Activated CD4-positive, alpha-beta T cell treated with anti-CD3 and anti-CD28 coated beads for 36 hours (primary cell): ENCODE results near the gene GRK2. TPM values are rescaled to one million over a fixed set of nuclear protein-coding genes. Genes with fewer than 3 reads are reported as not detected.

ENCODE experiments used
- ATAC-seq: fragments of 200-7000 bp; cut with Tn5 transposase; one replicate; pipeline ENCODE4 v1.10.0; 2021; ENCODE audit warnings: mild to moderate bottlenecking, moderate library complexity
- CTCF ChIA-PET: fragments of 350-600 bp; sonication (Branson Sonifier 250); formaldehyde crosslinking; loops from one replicate; lab custom pipeline; 2021; ENCODE audit warnings: antibody characterized with exemption; lab: Charles Lee
- POLR2A ChIA-PET: fragments of 350-600 bp; sonication (Branson Sonifier 250); formaldehyde crosslinking; loops from one replicate; lab custom pipeline; 2021; ENCODE audit warnings: antibody characterized with exemption, inconsistent platforms; lab: Charles Lee
- DNase-seq: peaks from one replicate; pipeline ENCODE4 v3.0.0-alpha.2; 2020
- H3K27ac Mint-ChIP-seq: one replicate; pipeline ENCODE4 v1.8.0; 2021; ENCODE audit warnings: mixed read lengths
- H3K27me3 Mint-ChIP-seq: one replicate; pipeline ENCODE4 v1.8.0; 2021; ENCODE audit warnings: mixed read lengths
- H3K36me3 Mint-ChIP-seq: one replicate; pipeline ENCODE4 v1.8.0; 2021; ENCODE audit warnings: low read depth, mixed read lengths
- H3K4me1 Mint-ChIP-seq: one replicate; pipeline ENCODE4 v1.8.0; 2021; ENCODE audit warnings: mixed read lengths
- H3K4me3 Mint-ChIP-seq: one replicate; pipeline ENCODE4 v1.8.0; 2021; ENCODE audit warnings: mild to moderate bottlenecking, moderate library complexity, mixed read lengths
- H3K9me3 Mint-ChIP-seq: one replicate; pipeline ENCODE4 v1.8.0; 2021; ENCODE audit warnings: low read depth, mixed read lengths
- intact Hi-C, 2 experiments: fragments of 100-400 bp; cut with DNase I in 1 of 2; cut with micrococcal nuclease in 1 of 2; formaldehyde crosslinking; loops; one replicate each; pipeline versions ENCODE4 v1.14.2 to v1.15.1; 2022 to 2024; cut with DNase I, micrococcal nuclease
- total RNA-seq, 2 experiments: library from RNA; stranded (reverse); gene quantifications; one replicate each; pipeline ENCODE4 v1.2.3, GENCODE V29; 2021

The GRK2 gene
- total RNA-seq, 2 experiments from 2014 or later: 202 to 241 TPM

DNA sequence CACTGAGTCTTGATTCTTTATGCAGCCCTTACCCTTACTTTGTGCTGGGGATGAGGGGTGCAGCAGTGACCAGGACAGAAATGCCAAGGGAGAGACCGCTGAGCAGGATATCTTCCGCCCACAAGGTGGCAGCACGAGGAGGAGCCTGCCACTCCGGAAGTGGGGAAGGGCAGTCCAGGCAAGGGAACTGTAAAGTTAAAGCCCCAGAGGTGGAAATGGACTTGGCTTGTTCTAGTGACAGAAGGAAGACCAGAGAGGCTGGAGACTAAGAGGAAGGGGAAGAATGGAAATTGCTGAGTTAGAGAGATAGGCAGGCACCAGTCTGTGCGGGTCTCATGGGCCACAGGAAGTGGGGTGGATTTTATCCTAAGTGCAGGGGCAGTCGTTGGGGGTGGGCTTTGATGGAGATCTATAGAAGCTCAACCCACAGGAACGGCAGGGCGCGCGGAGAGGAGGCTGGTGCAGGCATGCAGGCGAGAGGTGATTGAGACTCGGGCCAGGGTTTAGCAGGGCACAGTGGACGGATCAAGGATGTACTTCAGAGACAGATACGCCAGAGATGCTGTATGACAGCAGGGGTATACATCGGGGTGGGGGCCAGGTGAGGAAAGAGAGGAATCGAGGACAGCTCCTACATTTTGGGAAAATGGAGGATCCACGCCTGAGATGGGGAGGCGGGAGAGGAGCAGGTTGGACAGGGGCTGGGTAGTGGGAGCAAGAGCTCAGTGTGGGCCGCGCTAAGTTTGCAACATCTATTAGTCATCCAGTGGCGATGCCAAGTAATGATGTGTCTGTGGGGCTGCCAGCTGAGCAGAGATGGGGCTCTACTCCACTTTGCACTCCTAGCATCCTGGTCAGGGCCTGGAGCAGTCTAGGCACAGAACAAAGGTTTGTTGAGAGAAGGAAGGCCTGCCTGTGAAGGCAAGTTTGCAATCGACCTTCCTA, 3.3 kb upstream of the GRK2 start:
- Mint-ChIP-seq H3K4me3 (peak overlapping the region; percentile 10), H3K27me3 (no peaks in the 10 kb centered on the region), H3K9me3 (no peaks in the 10 kb centered on the region), H3K4me1 (peaks cover 51% of the 10 kb centered on the region), H3K27ac (peak overlapping the region; percentile 66), H3K36me3 (peaks cover 10% of the 10 kb centered on the region)
- peak; percentile 88 for DNase-seq
- ChIA-PET CTCF (interaction anchor here (0.6 to 4.3 kb wide), 25 partner anchors 9 to 209 kb away, joined by 3 to 44 read pairs (median 5); partner anchors contain the start of gene ANKRD13D), POLR2A (interaction anchor here (1.5 to 1.9 kb wide), 2 partner anchors 22 to 54 kb away, joined by 5 to 7 read pairs; no protein-coding TSS in a partner anchor)
- intact Hi-C loops: loop anchor here in 1 of 2 experiments (1.0 kb wide), 2 partner anchors 54 to 119 kb away; no protein-coding TSS in a partner anchor
- peak; percentile 49 for ATAC-seq

DNA sequence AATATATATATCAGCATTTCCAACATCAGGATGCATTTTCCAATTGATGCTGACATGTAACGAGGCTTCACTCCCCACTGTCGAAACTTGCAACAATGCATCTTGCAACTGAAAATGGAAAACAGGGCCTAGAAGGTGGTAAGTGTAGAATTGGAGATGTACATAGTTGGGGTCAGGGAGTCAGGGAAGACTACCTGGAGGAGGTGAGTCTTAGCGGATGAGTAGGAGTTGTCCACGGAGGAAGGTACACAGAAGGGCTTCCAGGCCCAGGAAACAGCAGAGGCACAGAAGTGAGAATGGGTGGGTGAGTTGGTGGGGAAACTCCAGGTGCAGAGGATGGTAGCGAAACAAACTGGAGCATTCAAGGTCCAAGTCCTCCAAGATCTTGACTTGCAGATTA, 2.0 kb upstream of the GRK2 start:
- peaks cover 64% of the 10 kb centered on the region for H3K4me1 Mint-ChIP-seq
- POLR2A ChIA-PET: interaction anchor here (0.6 to 1.1 kb wide), 2 partner anchors 14 to 191 kb away, joined by 3 read pairs; no protein-coding TSS in a partner anchor

DNA sequence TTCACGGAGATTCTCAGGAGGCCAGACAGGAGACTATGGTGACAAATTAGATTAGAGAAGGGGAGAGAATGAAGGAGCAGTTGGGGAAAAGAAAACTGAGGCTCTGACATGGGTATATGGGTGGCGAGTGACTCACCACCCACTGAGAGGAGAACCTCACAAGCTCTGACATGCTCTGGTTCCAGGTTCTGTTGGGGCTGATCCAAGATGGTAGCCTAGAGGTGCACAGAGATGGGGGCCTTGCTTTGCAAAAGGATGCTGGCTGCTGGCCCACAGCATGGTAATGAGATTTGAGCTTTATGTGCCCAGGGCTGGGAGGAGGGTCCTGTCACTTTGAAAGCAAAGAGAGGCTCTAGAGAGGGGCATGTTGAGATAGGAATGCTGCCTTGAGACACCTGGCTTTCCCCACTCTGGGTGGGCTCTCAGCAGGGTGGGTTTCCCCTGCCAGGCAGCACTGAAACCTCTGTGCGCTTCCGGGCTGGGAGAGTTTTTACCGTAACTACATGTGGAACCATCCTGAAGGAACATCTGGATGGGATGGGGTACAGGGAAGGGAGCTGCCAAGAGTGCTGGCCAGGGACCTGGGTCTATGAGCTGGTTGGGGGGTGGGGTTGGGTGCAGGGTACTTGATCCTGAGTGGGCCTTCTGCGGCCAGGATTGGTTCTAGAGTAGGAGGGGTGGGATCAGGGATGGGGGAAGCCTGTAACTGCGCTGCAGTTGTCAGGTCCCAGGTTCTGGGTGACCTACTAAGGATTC, 1.2 kb upstream of the GRK2 start:
- Mint-ChIP-seq H3K4me1 (peaks cover 72% of the 10 kb centered on the region), H3K27ac (peak overlapping the region; percentile 90), H3K36me3 (peaks cover 28% of the 10 kb centered on the region), H3K4me3 (peak overlapping the region; percentile 72), H3K27me3 (no peaks in the 10 kb centered on the region), H3K9me3 (no peaks in the 10 kb centered on the region)
- intact Hi-C loops: loop anchor here (5.0 kb wide), 2 partner anchors 117 to 217 kb away; partner anchors contain the start of gene AIP (in 1 of the 2)
- ChIA-PET POLR2A (interaction anchor here (1.1 kb wide), 1 partner anchor 13 kb away, joined by 3 read pairs; no protein-coding TSS in a partner anchor), CTCF (interaction anchor here (0.6 to 4.3 kb wide), 7 partner anchors 8 to 174 kb away, joined by 3 to 44 read pairs (median 4); no protein-coding TSS in a partner anchor)
- DNase-seq (peak; percentile 56), ATAC-seq (peak; percentile 17)

More for the DNA sequence above, 2.0 kb upstream of the GRK2 start:
- peak overlapping the region; percentile 90 for H3K27ac Mint-ChIP-seq
- H3K4me3 Mint-ChIP-seq: peak overlapping the region; percentile 30
- no peaks in the 10 kb centered on the region for H3K27me3 Mint-ChIP-seq
- intact Hi-C loops: no loop called here
- CTCF ChIA-PET: interaction anchor here (0.6 to 4.3 kb wide), 6 partner anchors 12 to 81 kb away, joined by 3 to 44 read pairs (median 5); no protein-coding TSS in a partner anchor
- H3K9me3 Mint-ChIP-seq: no peaks in the 10 kb centered on the region
- DNase-seq (peak; percentile 27), ATAC-seq (no peak)
- H3K36me3 Mint-ChIP-seq: peaks cover 21% of the 10 kb centered on the region

DNA sequence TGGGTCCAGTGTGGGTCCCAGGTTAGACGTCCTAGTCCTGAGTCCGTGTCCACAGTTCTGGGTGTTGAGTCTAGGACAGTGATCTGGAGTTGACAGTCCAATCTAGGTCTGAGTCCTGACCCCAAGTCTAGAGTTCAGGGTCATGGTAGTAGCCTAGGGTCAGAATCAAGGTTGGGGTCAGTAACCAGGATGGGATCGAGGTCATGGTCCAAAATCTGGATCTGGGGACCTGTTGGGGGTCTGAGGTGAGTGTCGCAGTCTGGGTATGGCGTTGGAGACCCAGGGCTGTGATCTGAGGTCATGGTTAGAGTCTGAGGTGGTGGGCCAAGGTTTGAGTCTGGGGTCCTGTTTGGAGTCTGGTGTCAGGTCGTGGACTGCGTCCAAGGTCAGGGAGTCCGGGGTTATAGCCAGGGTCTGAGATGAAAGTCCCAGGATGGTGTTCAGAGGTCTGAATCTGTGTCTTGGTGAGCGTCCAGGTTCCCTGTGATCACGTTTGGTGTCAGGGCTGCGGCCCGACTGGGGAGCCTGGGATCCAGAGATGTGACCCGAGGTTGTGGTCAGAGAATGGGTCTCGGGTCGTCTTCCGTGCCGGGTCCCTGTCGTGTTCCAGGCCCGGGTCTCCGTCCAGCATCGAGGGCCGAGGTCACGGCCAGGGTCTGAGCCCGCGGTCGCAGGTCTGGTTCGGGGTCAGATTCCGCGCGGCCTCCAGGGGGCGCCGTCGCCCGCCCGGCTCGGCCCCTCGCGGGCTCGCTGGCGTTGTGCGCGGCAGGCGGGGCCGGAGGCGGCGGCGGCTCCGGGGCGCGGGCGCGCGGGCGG, 432 bp upstream of the GRK2 start:
- peak overlapping the region; percentile 72 for H3K4me3 Mint-ChIP-seq
- ATAC-seq (peak; percentile 18), DNase-seq (peak; percentile 87)
- ChIA-PET CTCF (interaction anchor here (1.2 kb wide), 1 partner anchor 51 kb away, joined by 7 read pairs; no protein-coding TSS in a partner anchor), POLR2A (interaction anchor here (1.7 kb wide), 1 partner anchor 51 kb away, joined by 8 read pairs; no protein-coding TSS in a partner anchor)
- no peaks in the 10 kb centered on the region for H3K27me3 Mint-ChIP-seq
- no peaks in the 10 kb centered on the region for H3K9me3 Mint-ChIP-seq
- intact Hi-C loops: loop anchor here (1.0 to 5.0 kb wide), 6 partner anchors 26 to 242 kb away; partner anchors contain the start of genes AIP (in 1 of the 2) and CDK2AP2 (in 1 of the 2)
- peak overlapping the region; percentile 90 for H3K27ac Mint-ChIP-seq
- peaks cover 78% of the 10 kb centered on the region for H3K4me1 Mint-ChIP-seq
- peaks cover 36% of the 10 kb centered on the region for H3K36me3 Mint-ChIP-seq

DNA sequence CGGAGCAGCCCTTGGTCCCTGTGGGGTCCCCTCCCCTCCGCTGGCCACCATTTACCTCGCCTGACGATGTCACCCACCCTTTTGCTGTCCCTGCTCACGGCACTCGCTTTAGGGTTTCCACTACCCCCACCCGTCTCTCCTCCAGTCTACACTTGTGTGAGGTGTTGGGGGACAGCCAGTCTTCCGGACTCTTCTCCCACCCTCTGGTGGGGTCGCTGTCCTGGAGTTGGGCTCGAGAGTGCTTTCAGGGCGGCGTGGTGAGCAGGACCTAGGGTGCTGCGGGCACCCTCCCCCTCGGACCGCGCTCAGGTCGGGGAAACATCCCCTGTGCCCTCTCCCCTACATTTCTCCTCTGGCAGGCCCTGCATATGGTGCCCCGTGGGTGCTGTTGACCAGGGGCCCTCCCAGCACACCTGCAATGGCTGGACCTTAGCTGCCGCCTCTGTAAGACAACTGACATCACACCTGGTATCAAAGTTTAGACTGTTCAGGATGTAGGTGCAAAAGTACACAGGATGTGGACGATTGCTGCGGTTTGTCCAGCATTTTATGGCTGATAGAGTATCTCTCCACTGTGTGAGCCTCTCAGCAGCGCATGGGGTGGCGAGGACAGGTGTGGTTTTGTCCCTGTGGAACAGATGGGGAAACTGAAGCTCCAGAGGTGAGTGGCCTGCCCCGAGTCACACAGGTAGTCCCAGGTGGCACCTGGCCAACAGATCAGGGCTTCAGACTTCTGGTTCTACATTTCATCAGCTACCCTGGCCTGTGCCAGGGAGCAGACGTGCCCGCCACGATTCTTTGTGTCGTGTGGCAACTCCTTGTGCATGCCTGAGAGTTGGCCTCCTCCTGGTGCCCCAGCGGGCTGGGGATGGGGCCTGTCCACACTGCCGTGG, 1.2 kb downstream of the GRK2 start:
- H3K4me3 Mint-ChIP-seq: peak overlapping the region; percentile 98
- ATAC-seq: no peak
- no peaks in the 10 kb centered on the region for H3K9me3 Mint-ChIP-seq
- intact Hi-C loops: loop anchor here (1.0 to 5.0 kb wide), 6 partner anchors 10 to 215 kb away; partner anchors contain the start of genes AIP (in 1 of the 2) and POLD4 (in 1 of the 2)
- no peaks in the 10 kb centered on the region for H3K27me3 Mint-ChIP-seq
- peak overlapping the region; percentile 99 for H3K27ac Mint-ChIP-seq
- H3K36me3 Mint-ChIP-seq: peaks cover 48% of the 10 kb centered on the region
- POLR2A ChIA-PET: interaction anchor here (0.5 to 2.0 kb wide), 8 partner anchors 10 to 134 kb away, joined by 3 to 8 read pairs (median 4); partner anchors contain the start of genes ANKRD13D and PPP1CA
- H3K4me1 Mint-ChIP-seq: peaks cover 81% of the 10 kb centered on the region
- DNase-seq: peak; percentile 39
- CTCF ChIA-PET: interaction anchor here (0.7 to 3.1 kb wide), 11 partner anchors 11 to 142 kb away, joined by 3 to 15 read pairs (median 5); partner anchors contain the start of genes ANKRD13D and POLD4

DNA sequence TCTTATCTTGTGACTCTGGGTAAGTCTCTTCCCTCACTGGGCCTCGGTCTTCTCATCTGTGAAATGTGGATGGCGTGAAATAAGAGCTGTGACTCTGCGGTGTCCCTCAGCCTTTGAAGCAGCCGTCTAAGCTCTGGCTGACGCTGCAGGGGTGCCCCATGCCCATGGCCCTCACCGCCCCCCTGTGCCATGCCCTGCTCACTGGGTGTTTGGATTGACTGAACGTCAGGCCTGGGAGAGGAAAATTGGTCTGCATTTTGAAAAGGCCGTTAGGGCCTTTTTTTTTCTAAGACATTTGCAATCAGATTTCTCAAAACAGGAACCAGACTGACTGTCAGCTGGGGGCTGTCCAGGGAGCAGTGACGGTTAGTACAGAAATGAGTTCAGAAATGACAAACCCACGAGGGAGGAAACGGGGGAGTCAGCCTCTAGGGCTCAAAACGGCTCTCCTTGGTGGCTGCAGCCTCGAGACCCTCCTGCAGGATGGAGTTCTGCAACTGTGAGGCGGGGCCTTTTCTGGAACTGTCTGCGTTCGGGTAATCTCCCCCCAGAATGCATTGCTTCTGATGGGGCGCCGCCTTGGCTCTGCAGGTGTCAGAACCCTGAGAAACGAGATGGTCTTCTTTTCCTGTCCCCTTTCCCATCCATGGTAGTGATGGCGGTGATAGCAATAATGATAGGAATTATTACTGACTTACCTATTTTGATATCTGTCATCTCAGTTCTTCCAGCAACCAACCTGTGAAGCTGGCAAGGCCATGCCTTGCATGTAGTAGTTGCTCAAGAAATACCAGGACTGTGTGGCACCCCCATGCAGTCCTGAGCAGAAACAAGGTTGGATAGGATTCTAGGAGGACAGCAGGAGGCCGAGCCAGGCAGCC, 2.0 kb downstream of the GRK2 start:
- ATAC-seq (peak; percentile 59), DNase-seq (peak; percentile 89)
- peaks cover 79% of the 10 kb centered on the region for H3K4me1 Mint-ChIP-seq
- peaks cover 54% of the 10 kb centered on the region for H3K36me3 Mint-ChIP-seq
- H3K9me3 Mint-ChIP-seq: no peaks in the 10 kb centered on the region
- intact Hi-C loops: loop anchor here (1.0 to 5.0 kb wide), 6 partner anchors 9 to 214 kb away; partner anchors contain the start of genes AIP (in 1 of the 2) and POLD4 (in 1 of the 2)
- peak overlapping the region; percentile 98 for H3K4me3 Mint-ChIP-seq
- POLR2A ChIA-PET: interaction anchor here (0.5 to 2.0 kb wide), 5 partner anchors 9 to 133 kb away, joined by 3 to 6 read pairs (median 4); partner anchors contain the start of genes ANKRD13D and PPP1CA
- H3K27me3 Mint-ChIP-seq: no peaks in the 10 kb centered on the region
- CTCF ChIA-PET: interaction anchor here (0.7 to 3.1 kb wide), 10 partner anchors 10 to 141 kb away, joined by 3 to 15 read pairs (median 5); partner anchors contain the start of gene POLD4
- H3K27ac Mint-ChIP-seq: peak overlapping the region; percentile 99

DNA sequence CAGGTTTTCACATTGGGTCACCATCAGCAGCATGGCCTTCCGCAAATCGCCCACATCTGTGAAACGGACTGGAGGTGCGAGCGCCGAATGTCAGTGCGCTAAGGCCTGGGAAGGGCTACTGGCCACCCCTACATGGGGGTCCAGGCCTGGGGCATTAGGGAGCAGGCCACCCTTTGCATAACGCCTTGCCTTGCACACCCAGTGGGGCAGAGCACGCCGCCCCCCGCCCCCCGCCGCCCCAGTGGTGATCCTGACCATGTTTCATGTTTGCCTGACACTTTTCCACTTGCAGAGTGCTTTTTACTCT, 2.6 kb downstream of the GRK2 start:
- peak overlapping the region; percentile 98 for H3K4me3 Mint-ChIP-seq
- peaks cover 54% of the 10 kb centered on the region for H3K36me3 Mint-ChIP-seq
- H3K4me1 Mint-ChIP-seq: peaks cover 79% of the 10 kb centered on the region
- DNase-seq (no peak), ATAC-seq (no peak)
- no peaks in the 10 kb centered on the region for H3K9me3 Mint-ChIP-seq
- no peaks in the 10 kb centered on the region for H3K27me3 Mint-ChIP-seq
- POLR2A ChIA-PET: no interaction called here
- peak overlapping the region; percentile 99 for H3K27ac Mint-ChIP-seq
- CTCF ChIA-PET: interaction anchor here (0.8 to 3.1 kb wide), 5 partner anchors 9 to 112 kb away, joined by 3 to 15 read pairs (median 4); no protein-coding TSS in a partner anchor
- intact Hi-C loops: loop anchor here (1.0 to 5.0 kb wide), 6 partner anchors 8 to 213 kb away; partner anchors contain the start of genes AIP (in 1 of the 2) and POLD4 (in 1 of the 2)
